ENCODE results near the gene THOC6. TPM values are rescaled to one million over a fixed set of nuclear protein-coding genes. Genes with fewer than 3 reads are reported as not detected.
A peak's percentile ranks its signal among the peaks of the same experiment; 100 is the strongest.

THOC6 gene
- total RNA-seq, 4 donors from 2014 or later = 10.1 to 42.8 (median 17.6) TPM

DNA sequence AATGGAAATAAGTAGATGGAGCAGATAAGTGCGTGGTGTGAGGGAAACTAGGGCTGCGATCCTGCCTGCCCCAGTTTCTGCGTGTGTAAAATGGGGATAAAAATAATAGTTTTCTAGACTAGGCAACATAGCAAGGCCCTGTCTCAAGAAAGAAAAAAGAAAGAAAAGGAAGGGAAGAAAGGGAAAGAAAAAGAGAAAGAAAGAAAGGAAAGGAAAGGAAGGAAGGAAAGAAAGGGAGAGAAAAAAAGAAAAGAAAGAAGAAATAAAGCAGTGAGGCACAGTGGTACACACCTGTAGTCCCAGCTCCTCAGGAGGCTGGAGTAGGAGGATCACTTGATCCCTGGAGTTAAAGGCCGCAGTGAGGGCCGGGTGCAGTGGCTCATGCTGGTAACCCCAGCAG is 41.4 kb upstream of the THOC6 start:
- 87 to 96% methylated on average over 5 of the region's 5 CpGs for WGBS, 2 donors (ENCODE audit: low coverage in 1 of 2)
- Histone ChIP-seq H3K27ac (no peak overlapping the region), H3K4me1 (peaks cover 4 to 34% (median 26%) of the 10 kb centered on the region in 4 donors), H3K9me3 (no peaks in the 10 kb centered on the region), H3K36me3 (no peaks in the 10 kb centered on the region), H3K27me3 (peaks cover 8% of the 10 kb centered on the region), H3K4me3 (no peak overlapping the region)
- in situ Hi-C loops (cut with MboI; ENCODE audit: low pct_ligation_motif_present in 1 of 4, low pct_unique_long_range_greater_than_20kb in 1 of 4, low sequenced_read_pairs in 3 of 4) = no loop called here
- TF ChIP-seq POLR2A (IDR thresholded peaks at IDR 0.05) = no peak
- DNase-seq = no peak
- intact Hi-C loops (cut with DNase I; ENCODE audit: low total_unique reads) = loop anchor here (5.0 kb wide), 1 partner anchor 715 kb away; the partner anchor contains the start of gene RNPS1

DNA sequence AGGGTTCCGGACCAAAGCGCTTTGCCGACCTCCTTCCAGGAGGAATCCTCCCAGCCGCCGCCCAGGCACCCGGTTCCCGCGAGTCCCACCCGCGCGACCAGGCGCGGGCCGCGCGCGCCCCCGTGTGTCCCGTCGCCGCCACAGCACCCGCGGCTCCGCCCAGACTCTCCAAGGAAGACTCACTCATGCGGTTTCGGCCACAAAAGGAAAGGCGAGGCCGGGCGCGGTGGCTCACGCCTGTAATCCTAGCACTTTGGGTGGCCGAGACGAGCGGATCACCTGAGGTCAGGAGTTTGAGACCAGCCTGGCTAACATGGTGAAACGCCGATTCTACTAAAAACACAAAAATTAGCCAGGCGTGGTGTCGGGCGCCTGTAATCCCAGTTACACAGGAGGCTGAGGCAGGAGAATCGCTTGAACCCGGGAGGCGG is 40.1 kb upstream of the THOC6 start:
- Histone ChIP-seq H3K36me3 (no peaks in the 10 kb centered on the region), H3K4me3 (peak overlapping the region in 1 of 4 donors; percentile 26), H3K27ac (no peak overlapping the region), H3K4me1 (peaks cover 4 to 29% (median 23%) of the 10 kb centered on the region in 4 donors), H3K27me3 (peaks cover 11% of the 10 kb centered on the region), H3K9me3 (no peaks in the 10 kb centered on the region)
- in situ Hi-C loops (cut with MboI; ENCODE audit: low pct_ligation_motif_present in 1 of 4, low pct_unique_long_range_greater_than_20kb in 1 of 4, low sequenced_read_pairs in 3 of 4) (no loop called here), intact Hi-C loops (cut with DNase I; ENCODE audit: low total_unique reads) (loop anchor here (5.0 kb wide), 1 partner anchor 716 kb away; the partner anchor contains the start of gene RNPS1)
- no peak for TF ChIP-seq POLR2A (IDR thresholded peaks at IDR 0.05)
- TF ChIP-seq, protein P1, sequence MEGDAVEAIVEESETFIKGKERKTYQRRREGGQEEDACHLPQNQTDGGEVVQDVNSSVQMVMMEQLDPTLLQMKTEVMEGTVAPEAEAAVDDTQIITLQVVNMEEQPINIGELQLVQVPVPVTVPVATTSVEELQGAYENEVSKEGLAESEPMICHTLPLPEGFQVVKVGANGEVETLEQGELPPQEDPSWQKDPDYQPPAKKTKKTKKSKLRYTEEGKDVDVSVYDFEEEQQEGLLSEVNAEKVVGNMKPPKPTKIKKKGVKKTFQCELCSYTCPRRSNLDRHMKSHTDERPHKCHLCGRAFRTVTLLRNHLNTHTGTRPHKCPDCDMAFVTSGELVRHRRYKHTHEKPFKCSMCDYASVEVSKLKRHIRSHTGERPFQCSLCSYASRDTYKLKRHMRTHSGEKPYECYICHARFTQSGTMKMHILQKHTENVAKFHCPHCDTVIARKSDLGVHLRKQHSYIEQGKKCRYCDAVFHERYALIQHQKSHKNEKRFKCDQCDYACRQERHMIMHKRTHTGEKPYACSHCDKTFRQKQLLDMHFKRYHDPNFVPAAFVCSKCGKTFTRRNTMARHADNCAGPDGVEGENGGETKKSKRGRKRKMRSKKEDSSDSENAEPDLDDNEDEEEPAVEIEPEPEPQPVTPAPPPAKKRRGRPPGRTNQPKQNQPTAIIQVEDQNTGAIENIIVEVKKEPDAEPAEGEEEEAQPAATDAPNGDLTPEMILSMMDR (IDR thresholded peaks at IDR 0.05) = peak; percentile 64 to 97 (median 93)
- TF ChIP-seq EP300 (IDR thresholded peaks at IDR 0.05; ENCODE audit: low read depth) = no peak
- TF ChIP-seq POLR2AphosphoS5 (IDR thresholded peaks at IDR 0.05) = no peak
- peak; percentile 89 for DNase-seq
- 13% methylated on average over 29 of the region's 42 CpGs; no CpG with 5 or more reads in 1 of the 2 donors for WGBS, 2 donors (ENCODE audit: low coverage in 1 of 2)

- WGBS, 2 donors (ENCODE audit: low coverage in 1 of 2) = 77 to 80% methylated on average over 1 to 9 of the region's 9 CpGs
- Histone ChIP-seq H3K4me1 (peaks cover 0 to 19% (median 13%) of the 10 kb centered on the region in 4 donors), H3K27ac (no peak overlapping the region), H3K36me3 (no peaks in the 10 kb centered on the region), H3K27me3 (peaks cover 5% of the 10 kb centered on the region), H3K4me3 (no peak overlapping the region), H3K9me3 (no peaks in the 10 kb centered on the region)
- TF ChIP-seq POLR2A (IDR thresholded peaks at IDR 0.05) (no peak), POLR2AphosphoS5 (IDR thresholded peaks at IDR 0.05) (no peak), EP300 (IDR thresholded peaks at IDR 0.05; ENCODE audit: low read depth) (no peak)
- TF ChIP-seq, protein P1 (IDR thresholded peaks at IDR 0.05) = no peak
- in situ Hi-C loops (cut with MboI; ENCODE audit: low pct_ligation_motif_present in 1 of 4, low pct_unique_long_range_greater_than_20kb in 1 of 4, low sequenced_read_pairs in 3 of 4) (no loop called here), intact Hi-C loops (cut with DNase I; ENCODE audit: low total_unique reads) (no loop called here)
- DNase-seq = no peak
Observed at GRCh38 chr16:2985462-2985861, 38.4 kb upstream of the THOC6 start.

GRCh38 chr16:2985893-2986355 is 37.9 kb upstream of the THOC6 start:
- Histone ChIP-seq H3K27me3 (peaks cover 5% of the 10 kb centered on the region), H3K4me3 (no peak overlapping the region), H3K4me1 (peaks cover 0 to 21% (median 12%) of the 10 kb centered on the region in 4 donors), H3K27ac (no peak overlapping the region), H3K9me3 (no peaks in the 10 kb centered on the region), H3K36me3 (no peaks in the 10 kb centered on the region)
- in situ Hi-C loops (cut with MboI; ENCODE audit: low pct_ligation_motif_present in 1 of 4, low pct_unique_long_range_greater_than_20kb in 1 of 4, low sequenced_read_pairs in 3 of 4) = no loop called here
- TF ChIP-seq EP300 (IDR thresholded peaks at IDR 0.05; ENCODE audit: low read depth) = no peak
- no peak for TF ChIP-seq POLR2A (IDR thresholded peaks at IDR 0.05)
- no peak for TF ChIP-seq POLR2AphosphoS5 (IDR thresholded peaks at IDR 0.05)
- TF ChIP-seq, protein P1 (IDR thresholded peaks at IDR 0.05) = no peak
- DNase-seq = no peak
- WGBS, 2 donors (ENCODE audit: low coverage in 1 of 2) = 84% methylated on average over 13 of the region's 15 CpGs; no CpG with 5 or more reads in 1 of the 2 donors
- intact Hi-C loops (cut with DNase I; ENCODE audit: low total_unique reads) = no loop called here

Measured in transverse colon (tissue), 4 donors.